Midbrain (tissue), 1 donor: Measurements from ENCODE around the gene AP5B1.

Source experiments
- DNase-seq: peaks from one replicate; lab custom pipeline; 2025; lab: John Stamatoyannopoulos, UW

AP5B1 gene

GRCh38 chr11:65780770-65781151, at the start of gene AP5B1:
TSS of gene AP5B1 (minus strand) at chr11:65780976. CDS start at chr11:65780591, 385 bp downstream.
- DNase-seq: peak; percentile 35

DNA sequence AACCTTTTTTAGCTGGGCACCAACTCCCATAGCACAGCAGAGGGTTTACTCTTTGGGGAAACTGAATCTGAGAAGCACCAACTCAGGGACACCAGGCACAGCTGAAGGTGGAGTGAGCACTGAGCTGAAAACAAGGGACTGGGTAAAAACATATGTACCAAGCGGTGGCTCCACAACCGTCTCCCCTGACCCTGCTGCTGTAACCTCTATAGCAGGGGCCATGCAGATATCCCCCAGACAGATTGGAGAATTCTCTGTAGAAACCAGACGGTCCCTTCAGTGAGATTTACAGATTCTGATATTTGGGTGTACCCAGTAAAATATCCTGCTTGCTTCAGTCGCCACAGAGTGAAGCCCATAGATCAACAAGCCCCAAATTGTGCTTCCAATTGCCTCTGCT, 48.7 kb upstream of the AP5B1 start:
- no peak for DNase-seq

- no peak for DNase-seq
These were observed 46.4 kb upstream of the AP5B1 start for GRCh38 chr11:65826984-65827735.

GRCh38 chr11:65822776-65823528, 42.2 kb upstream of the AP5B1 start:
- no peak for DNase-seq

GRCh38 chr11:65821107-65821506, 40.3 kb upstream of the AP5B1 start:
- DNase-seq: no peak

- peak; percentile 93 for DNase-seq
These were observed 37.3 kb upstream of the AP5B1 start for GRCh38 chr11:65817835-65818680.

DNA sequence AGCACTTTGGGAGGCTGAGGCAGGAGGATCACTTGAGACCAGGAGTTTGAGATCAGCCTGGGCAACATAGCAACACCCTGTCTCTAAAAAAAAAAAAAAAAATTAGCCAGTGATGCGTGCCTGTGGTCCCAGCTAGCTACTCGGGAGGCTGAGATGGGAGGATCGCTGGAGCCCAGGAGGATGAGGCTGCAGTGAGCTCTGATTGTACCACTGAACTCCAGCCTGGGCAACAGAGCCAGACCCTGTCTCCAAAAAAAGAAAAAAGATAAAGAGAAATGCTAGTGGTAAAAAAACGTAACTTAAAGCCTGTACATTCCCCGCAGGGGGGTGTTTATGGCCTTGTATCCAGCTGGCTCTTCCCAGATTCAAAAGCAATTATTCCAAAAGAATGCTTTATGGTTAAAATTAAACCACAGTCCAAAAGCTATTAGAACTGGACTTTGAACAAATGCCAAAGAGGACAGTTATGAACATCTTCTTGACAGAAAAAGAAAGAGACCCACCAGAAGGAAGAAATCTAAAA, 36.6 kb upstream of the AP5B1 start:
- DNase-seq: no peak

- no peak for DNase-seq
These were observed 35.9 kb upstream of the AP5B1 start for GRCh38 chr11:65816696-65817095.

DNA sequence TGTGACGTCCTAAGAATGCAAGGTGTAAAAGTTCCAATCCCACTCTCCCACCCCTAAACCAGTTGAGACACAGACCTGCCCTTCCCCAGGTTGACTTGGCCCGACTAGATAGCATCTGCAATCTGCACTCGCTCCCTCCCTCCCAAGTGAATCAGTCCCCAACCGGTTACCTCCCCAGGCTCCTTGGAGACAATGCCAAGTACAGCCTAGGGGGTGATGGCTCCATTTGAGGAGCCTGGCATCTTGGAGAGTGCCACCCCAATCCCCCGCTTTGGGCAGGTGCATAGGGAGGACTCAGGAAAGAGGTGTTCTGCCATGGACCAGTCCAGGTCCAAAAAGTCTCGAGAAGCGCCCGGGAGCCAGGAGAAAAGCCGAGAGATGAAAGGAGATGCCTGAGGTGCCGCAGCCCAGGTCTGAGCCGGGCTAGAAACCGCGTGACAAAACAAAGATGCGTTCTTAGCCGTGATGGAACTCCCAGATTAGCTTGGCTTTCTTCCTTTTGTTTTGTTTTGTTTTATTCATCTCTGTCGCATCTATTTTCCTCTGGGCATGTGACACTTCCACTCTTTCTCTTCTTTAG, 34.3 kb upstream of the AP5B1 start:
- no peak for DNase-seq

- DNase-seq: no peak
These were observed 33.6 kb upstream of the AP5B1 start for GRCh38 chr11:65814131-65814985.

- DNase-seq: no peak
These were observed 31.1 kb upstream of the AP5B1 start for GRCh38 chr11:65811764-65812475.

GRCh38 chr11:65810046-65810868, 29.5 kb upstream of the AP5B1 start:
- DNase-seq: no peak

DNA sequence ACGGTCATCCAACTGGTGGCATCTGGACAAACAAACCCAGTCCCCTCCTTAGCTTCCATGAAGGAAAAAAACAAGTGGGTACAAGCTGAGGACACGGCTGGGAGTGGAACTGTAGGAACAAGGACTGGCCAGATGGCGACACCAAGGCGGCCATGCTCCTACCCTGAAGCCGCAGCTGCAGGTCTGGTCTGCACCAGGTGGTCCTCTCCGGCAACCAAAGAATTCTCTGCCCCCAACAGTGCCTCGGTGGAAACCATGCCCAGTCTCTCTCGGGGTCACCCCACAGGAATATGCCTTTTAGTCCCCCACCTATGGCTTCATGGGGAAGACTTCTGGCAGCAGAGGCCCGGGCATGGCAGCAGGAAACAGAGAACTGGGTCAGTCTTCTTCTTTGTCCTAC, 28.7 kb upstream of the AP5B1 start:
- no peak for DNase-seq

DNA sequence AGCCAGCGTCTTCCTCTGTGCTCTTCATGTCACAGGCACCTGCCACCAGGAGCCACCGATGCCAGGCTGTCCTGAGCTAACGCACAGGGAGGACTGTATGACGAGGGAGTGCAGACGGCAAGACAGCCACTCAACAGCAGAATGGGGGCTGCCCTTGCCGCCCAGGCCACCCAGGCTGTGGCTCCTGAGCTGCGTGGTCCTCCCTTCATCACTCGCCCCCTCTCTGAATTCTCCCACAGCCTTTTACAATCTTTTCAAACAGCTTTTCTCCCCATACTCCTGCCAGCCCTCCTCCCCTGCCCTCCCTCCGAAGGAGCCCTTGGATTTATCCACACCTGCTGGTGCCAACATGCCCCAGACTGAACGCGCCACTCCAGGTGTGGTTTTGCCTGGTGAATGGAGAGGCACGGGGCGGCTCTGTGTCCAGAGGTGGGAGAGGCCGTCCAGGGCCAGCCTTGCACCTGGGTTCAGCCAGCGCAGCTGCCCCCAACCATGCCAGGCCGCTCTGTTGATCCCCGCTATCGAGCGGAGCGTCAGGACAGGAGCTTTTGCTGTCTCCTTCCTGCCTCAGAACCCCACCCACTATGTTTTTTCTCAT, 28.1 kb upstream of the AP5B1 start:
- no peak for DNase-seq

DNA sequence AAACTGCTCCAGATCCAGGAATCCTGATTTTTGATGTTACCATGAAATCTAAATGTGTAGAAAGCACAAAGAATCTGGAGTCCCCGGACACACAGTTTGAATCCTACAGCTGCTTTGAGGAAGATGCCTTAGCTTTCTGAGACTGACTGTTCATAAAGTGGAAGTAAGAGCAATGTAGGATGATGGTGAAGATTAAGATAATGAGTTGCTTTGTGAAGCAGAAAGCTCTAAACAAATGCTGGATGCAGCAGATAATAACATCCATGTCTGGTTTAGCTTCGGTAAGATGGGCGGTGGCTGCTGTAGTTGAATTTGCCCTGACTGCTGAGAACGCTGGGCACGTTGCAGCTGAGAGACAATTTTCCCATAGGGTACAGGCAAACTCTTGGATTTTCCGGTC, 26.2 kb upstream of the AP5B1 start:
- DNase-seq: no peak

DNA sequence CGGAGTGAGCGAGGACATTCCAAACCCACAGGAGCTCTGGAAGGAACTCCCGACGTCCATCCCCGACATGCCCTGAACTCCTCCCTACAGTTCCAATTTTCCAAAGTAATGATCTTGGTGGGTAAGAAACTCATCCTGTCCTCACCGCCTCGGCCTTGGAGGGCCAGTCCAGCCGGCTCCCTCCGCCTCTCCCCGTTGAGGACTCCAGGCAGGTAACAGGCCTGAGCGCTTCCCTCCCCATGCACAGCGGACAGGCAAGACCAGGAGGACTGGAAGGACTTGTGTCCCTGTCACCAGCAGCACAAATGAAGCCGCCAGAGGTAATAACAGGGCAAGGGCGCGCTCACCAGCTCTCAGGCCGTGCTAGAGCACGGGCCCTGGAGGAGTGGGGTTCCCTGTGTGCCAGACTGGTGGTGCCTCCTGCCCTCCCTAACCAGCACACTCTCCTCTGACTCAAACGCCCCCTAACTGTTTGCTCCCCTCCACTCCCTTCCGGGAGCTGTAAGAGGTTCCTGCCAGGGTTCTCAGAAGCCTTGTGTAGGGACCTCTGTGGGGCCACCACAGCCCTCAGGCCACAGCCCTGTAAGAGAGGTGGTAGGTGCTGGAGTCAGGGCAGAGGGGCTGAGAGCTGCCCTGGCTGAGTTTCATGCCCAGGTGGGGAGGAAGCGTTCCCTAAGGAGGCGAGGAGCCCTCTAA, 23.2 kb upstream of the AP5B1 start:
- DNase-seq: no peak

DNA sequence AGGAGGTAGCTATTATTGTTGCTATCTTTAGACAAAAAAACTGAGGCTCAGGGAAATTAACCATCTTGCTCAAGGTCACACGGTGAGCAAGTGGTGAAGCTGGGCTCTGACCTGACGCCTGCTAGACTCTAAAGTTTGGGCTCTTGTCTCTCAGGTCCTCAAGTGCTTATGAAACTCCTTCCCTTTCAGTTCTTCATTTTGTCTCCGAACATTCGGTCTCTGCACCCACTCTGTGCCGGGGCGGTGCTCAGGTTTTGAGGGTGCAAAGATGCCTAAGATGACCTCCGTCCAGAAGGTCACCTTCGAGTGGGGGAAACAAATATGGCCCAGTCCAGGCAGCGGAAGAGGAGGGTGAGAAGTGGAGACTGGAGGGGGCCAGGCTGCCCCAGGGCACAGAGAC, 22.1 kb upstream of the AP5B1 start:
- no peak for DNase-seq
